ENCODE measurements around the gene NCAPG.

The NCAPG gene

GRCh38 chr4:17875402-17876070, 64.8 kb downstream of the NCAPG start:
- no peak for DNase-seq (ENCODE audit: low read depth)

- DNase-seq (ENCODE audit: low read depth), result no peak
Measured at GRCh38 chr4:17876943-17877342, 66.2 kb downstream of the NCAPG start.

GRCh38 chr4:17877661-17878060, 66.9 kb downstream of the NCAPG start:
- DNase-seq (ENCODE audit: low read depth), result no peak

GRCh38 chr4:17884063-17884462, 73.3 kb downstream of the NCAPG start:
- peak; percentile 4 for DNase-seq (ENCODE audit: low read depth)

GRCh38 chr4:17884511-17884910, 73.7 kb downstream of the NCAPG start:
- DNase-seq (ENCODE audit: low read depth), result no peak

GRCh38 chr4:17889692-17890091, 78.9 kb downstream of the NCAPG start:
- no peak for DNase-seq (ENCODE audit: low read depth)

GRCh38 chr4:17894421-17894820, 83.6 kb downstream of the NCAPG start:
- no peak for DNase-seq (ENCODE audit: low read depth)
